Neural cell (in vitro differentiated cells): Measurements from ENCODE around the gene ZNF335. TPM values are rescaled to one million over a fixed set of nuclear protein-coding genes. Genes with fewer than 3 reads are reported as not detected.

ENCODE experiments used
- H2AFZ ChIP-seq: fragments of 200-600, 300-800 bp; sonication (generic), shearing (Covaris generic); 2 replicates; pipeline ENCODE4 v1.6.0; 2014; ENCODE audit warnings: low read depth, mild to moderate bottlenecking, antibody characterized with exemption, low read length, moderate library complexity
- H3F3A ChIP-seq: fragments of 200-600 bp; shearing (Covaris generic); 2 replicates; pipeline ENCODE4 v1.6.1; 2016; ENCODE audit warnings: mild to moderate bottlenecking, moderate library complexity, mixed read lengths, antibody characterized with exemption, low read length; ENCODE audit not compliant: insufficient read depth, poor library complexity, severe bottlenecking
- H3K27ac ChIP-seq: fragments of 200-600, 300-800 bp; sonication (generic), shearing (Covaris generic); 2 replicates; pipeline ENCODE4 v1.5.1; 2014; ENCODE audit warnings: mild to moderate bottlenecking, low read length, moderate library complexity
- H3K27me3 ChIP-seq: fragments of 300-800, 200-600 bp; sonication (generic), shearing (Covaris generic); 2 replicates; pipeline ENCODE4 v1.6.0; 2014; ENCODE audit warnings: mild to moderate bottlenecking, low read depth, low read length, moderate library complexity; ENCODE audit not compliant: insufficient read depth
- H3K36me3 ChIP-seq: fragments of 300-800, 200-600 bp; sonication (generic), shearing (Covaris generic); 2 replicates; pipeline ENCODE4 v1.5.1; 2014; ENCODE audit warnings: mild to moderate bottlenecking, antibody characterized with exemption, low read length, moderate library complexity; ENCODE audit not compliant: insufficient read depth
- H3K4me2 ChIP-seq: fragments of 300-800, 200-600 bp; sonication (generic), shearing (Covaris generic); 2 replicates; pipeline ENCODE4 v1.6.0; 2014; ENCODE audit warnings: mild to moderate bottlenecking, low read length
- H3K4me3 ChIP-seq: fragments of 300-800, 200-600 bp; sonication (generic), shearing (Covaris generic); 2 replicates; pipeline ENCODE4 v1.5.1; 2014; ENCODE audit warnings: mild to moderate bottlenecking, low read length, moderate library complexity
- H3K79me2 ChIP-seq: fragments of 200-600 bp; shearing (Covaris generic); replicated peaks from 2 replicates; pipeline ENCODE4 v1.6.0; 2014; ENCODE audit warnings: mild to moderate bottlenecking, low read length, moderate library complexity; ENCODE audit not compliant: insufficient read depth
- H3K9ac ChIP-seq: fragments of 300-800, 200-600 bp; sonication (generic), shearing (Covaris generic); 2 replicates; pipeline ENCODE4 v1.6.1; 2016; ENCODE audit warnings: mild to moderate bottlenecking, low read length, mixed read lengths
- H3K9me2 ChIP-seq: fragments of 200-600 bp; shearing (Covaris generic); 2 replicates; pipeline ENCODE4 v1.6.1; 2016; ENCODE audit warnings: mild to moderate bottlenecking, low read length, mixed read lengths; ENCODE audit not compliant: insufficient read depth
- H3K9me3 ChIP-seq: fragments of 200-600, 300-800 bp; sonication (generic), shearing (Covaris generic); 2 replicates; pipeline ENCODE4 v1.6.1; 2016; ENCODE audit warnings: mild to moderate bottlenecking, mixed run types, low read length, moderate library complexity, mixed read lengths
- H4K20me1 ChIP-seq: fragments of 200-600 bp; shearing (Covaris generic); 2 replicates; pipeline ENCODE4 v1.6.1; 2016; ENCODE audit warnings: mild to moderate bottlenecking, mixed run types; ENCODE audit not compliant: insufficient read depth
- CTCF ChIP-seq: fragments of 450-650 bp; IDR thresholded peaks from 2 replicates; pipeline ENCODE4 v1.5.1; 2014; ENCODE audit warnings: antibody characterized with exemption, mild to moderate bottlenecking, moderate library complexity; ENCODE audit not compliant: poor library complexity, severe bottlenecking
- EP300 ChIP-seq: fragments of 450-650 bp; conservative IDR thresholded peaks from 2 replicates; pipeline ENCODE4 v1.6.1; 2014; ENCODE audit warnings: antibody characterized with exemption, mild to moderate bottlenecking, moderate library complexity; ENCODE audit not compliant: poor library complexity, severe bottlenecking
- EZH2 ChIP-seq: fragments of 200-600, 300-800 bp; shearing (Covaris generic), sonication (generic); IDR thresholded peaks from 2 replicates; pipeline ENCODE4 v1.6.1; 2014; ENCODE audit warnings: antibody characterized with exemption, low read length, borderline replicate concordance, mild to moderate bottlenecking; ENCODE audit not compliant: insufficient read depth, poor library complexity, severe bottlenecking
- MXI1 ChIP-seq: fragments of 450-650 bp; conservative IDR thresholded peaks from 2 replicates; pipeline ENCODE4 v1.6.1; 2014; ENCODE audit warnings: antibody characterized with exemption, mild to moderate bottlenecking; ENCODE audit not compliant: poor library complexity, severe bottlenecking
- POLR2AphosphoS5 ChIP-seq: IDR thresholded peaks from 2 replicates; pipeline ENCODE4 v1.6.1; 2012
- RAD21 ChIP-seq: fragments of 450-650 bp; conservative IDR thresholded peaks from 2 replicates; pipeline ENCODE4 v1.6.1; 2014; ENCODE audit warnings: antibody characterized with exemption, mild to moderate bottlenecking, moderate library complexity
- SMC3 ChIP-seq: fragments of 450-650 bp; conservative IDR thresholded peaks from 2 replicates; pipeline ENCODE4 v1.6.1; 2014; ENCODE audit warnings: antibody characterized with exemption, mild to moderate bottlenecking, moderate library complexity; ENCODE audit not compliant: poor library complexity
- TAF1 ChIP-seq: IDR thresholded peaks from 2 replicates; pipeline ENCODE4 v1.6.1; 2012; ENCODE audit warnings: low read depth
- polyA plus RNA-seq: library from polyadenylated mRNA; depleted of rRNA; stranded (reverse); fragments of >200 nt; gene quantifications from 2 replicates; pipeline ENCODE4 v1.2.3, GENCODE V29; 2014
- TF ChIP-seq, protein P1 (sequence below): IDR thresholded peaks from 2 replicates; pipeline ENCODE4 v1.6.1; 2012; ENCODE audit warnings: borderline replicate concordance

The ZNF335 gene
- polyA plus RNA-seq, 1 donor from 2014 or later: 12.8 TPM

DNA sequence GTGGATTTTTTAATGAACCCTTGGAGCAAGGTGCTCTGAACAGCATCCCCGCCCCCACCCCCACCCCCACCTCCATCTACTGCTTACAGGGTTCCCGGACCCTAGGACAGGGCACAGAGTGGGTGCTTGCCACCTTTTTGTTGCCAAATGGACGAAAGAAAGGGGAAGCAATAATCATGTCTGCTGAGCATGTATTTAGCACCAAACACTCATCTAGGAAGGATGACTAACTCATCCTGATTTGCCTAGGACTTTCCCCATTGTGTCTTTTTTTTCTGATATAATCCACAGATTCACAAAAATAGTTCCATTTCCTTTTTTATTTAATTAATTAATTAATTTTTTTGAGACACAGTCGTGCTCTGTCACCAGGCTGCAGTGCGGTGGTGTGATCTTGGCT lies 58.9 kb downstream of the ZNF335 start:
- Histone ChIP-seq H3K9me3 (no peaks in the 10 kb centered on the region), H3F3A (no peaks in the 10 kb centered on the region), H3K27me3 (no peaks in the 10 kb centered on the region), H3K36me3 (no peaks in the 10 kb centered on the region), H3K9me2 (no peaks in the 10 kb centered on the region), H4K20me1 (no peaks in the 10 kb centered on the region), H3K4me2 (no peak overlapping the region), H3K4me3 (no peak overlapping the region), H3K9ac (no peak overlapping the region), H3K27ac (no peak overlapping the region), H2AFZ (no peak overlapping the region), H3K79me2 (no peaks in the 10 kb centered on the region)
- TF ChIP-seq POLR2AphosphoS5 (no peak), EP300 (no peak), CTCF (no peak), TAF1 (no peak), RAD21 (no peak), MXI1 (no peak), SMC3 (no peak), EZH2 (no peak)
- TF ChIP-seq, protein P1, sequence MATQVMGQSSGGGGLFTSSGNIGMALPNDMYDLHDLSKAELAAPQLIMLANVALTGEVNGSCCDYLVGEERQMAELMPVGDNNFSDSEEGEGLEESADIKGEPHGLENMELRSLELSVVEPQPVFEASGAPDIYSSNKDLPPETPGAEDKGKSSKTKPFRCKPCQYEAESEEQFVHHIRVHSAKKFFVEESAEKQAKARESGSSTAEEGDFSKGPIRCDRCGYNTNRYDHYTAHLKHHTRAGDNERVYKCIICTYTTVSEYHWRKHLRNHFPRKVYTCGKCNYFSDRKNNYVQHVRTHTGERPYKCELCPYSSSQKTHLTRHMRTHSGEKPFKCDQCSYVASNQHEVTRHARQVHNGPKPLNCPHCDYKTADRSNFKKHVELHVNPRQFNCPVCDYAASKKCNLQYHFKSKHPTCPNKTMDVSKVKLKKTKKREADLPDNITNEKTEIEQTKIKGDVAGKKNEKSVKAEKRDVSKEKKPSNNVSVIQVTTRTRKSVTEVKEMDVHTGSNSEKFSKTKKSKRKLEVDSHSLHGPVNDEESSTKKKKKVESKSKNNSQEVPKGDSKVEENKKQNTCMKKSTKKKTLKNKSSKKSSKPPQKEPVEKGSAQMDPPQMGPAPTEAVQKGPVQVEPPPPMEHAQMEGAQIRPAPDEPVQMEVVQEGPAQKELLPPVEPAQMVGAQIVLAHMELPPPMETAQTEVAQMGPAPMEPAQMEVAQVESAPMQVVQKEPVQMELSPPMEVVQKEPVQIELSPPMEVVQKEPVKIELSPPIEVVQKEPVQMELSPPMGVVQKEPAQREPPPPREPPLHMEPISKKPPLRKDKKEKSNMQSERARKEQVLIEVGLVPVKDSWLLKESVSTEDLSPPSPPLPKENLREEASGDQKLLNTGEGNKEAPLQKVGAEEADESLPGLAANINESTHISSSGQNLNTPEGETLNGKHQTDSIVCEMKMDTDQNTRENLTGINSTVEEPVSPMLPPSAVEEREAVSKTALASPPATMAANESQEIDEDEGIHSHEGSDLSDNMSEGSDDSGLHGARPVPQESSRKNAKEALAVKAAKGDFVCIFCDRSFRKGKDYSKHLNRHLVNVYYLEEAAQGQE: no peak

DNA sequence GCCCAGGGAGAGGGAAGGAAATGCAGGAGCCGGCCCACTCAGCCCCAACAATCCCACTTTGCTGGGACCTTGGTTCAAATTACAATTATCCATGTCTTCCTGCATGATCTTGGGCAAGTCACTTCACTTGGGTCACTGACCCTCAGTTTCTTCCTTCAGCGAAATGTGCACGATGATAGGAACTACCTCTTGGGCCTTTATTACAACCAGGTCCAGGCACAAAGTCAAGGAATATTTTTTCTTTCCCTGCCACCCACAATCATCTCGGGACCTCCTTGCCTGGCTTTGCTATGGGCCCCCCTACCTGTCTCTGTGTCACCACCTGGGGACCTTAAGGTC lies 59.7 kb downstream of the ZNF335 start:
- Histone ChIP-seq H3K9me2 (no peaks in the 10 kb centered on the region), H3F3A (no peaks in the 10 kb centered on the region), H3K9ac (peak overlapping the region; percentile 50), H2AFZ (no peak overlapping the region), H3K79me2 (no peaks in the 10 kb centered on the region), H3K4me2 (no peak overlapping the region), H3K27me3 (no peaks in the 10 kb centered on the region), H4K20me1 (no peaks in the 10 kb centered on the region), H3K9me3 (no peaks in the 10 kb centered on the region), H3K27ac (no peak overlapping the region), H3K4me3 (peak overlapping the region; percentile 64), H3K36me3 (no peaks in the 10 kb centered on the region)
- TF ChIP-seq MXI1: no peak
- TF ChIP-seq, protein P1: no peak
- no peak for TF ChIP-seq RAD21
- TF ChIP-seq TAF1: no peak
- TF ChIP-seq EZH2: no peak
- TF ChIP-seq CTCF: no peak
- TF ChIP-seq EP300: no peak
- no peak for TF ChIP-seq POLR2AphosphoS5
- TF ChIP-seq SMC3: no peak
